Psoas muscle (tissue), 8 donors: ENCODE data around the gene SLC45A3. TPM values are rescaled to one million over a fixed set of nuclear protein-coding genes. Genes with fewer than 3 reads are reported as not detected.

Source experiments
- ATAC-seq, 4 donors: fragments of 200-7000 bp; cut with Tn5 transposase; one replicate each; pipeline ENCODE4 v1.9.1; 2020; ENCODE audit warnings: moderate library complexity in 3 of 4, mild to moderate bottlenecking in 2 of 4
- DNase-seq, 2 donors: peaks; one replicate each; pipeline ENCODE4 v3.0.0-alpha.2; 2020
- H3K27ac ChIP-seq: fragments of 200-600 bp; one replicate; pipeline ENCODE4 v1.8.0; 2022
- H3K27me3 ChIP-seq, 3 donors: fragments of 200-600 bp in 1 of 3; one replicate each; pipeline versions ENCODE4 v1.6.1 to v1.8.0; 2013 to 2022; ENCODE audit warnings: low read length in 2 of 3, mild to moderate bottlenecking in 2 of 3, moderate library complexity in 1 of 3; ENCODE audit not compliant: insufficient read depth in 3 of 3
- H3K36me3 ChIP-seq, 2 donors: fragments of 200-600 bp in 1 of 2; one replicate each; pipeline versions ENCODE4 v1.6.1 to v1.8.0; 2013 to 2022; ENCODE audit warnings: low read depth in 1 of 2, mild to moderate bottlenecking in 1 of 2, moderate library complexity in 1 of 2; ENCODE audit not compliant: insufficient read depth in 1 of 2
- H3K4me1 ChIP-seq: fragments of 200-600 bp; one replicate; pipeline ENCODE4 v1.8.0; 2022
- H3K4me3 ChIP-seq: fragments of 200-600 bp; one replicate; pipeline ENCODE4 v1.8.0; 2022; ENCODE audit warnings: mild to moderate bottlenecking
- H3K9me3 ChIP-seq: fragments of 200-600 bp; one replicate; pipeline ENCODE4 v1.8.0; 2022
- CTCF ChIP-seq: fragments of 200-600 bp; IDR thresholded peaks from one replicate; pipeline ENCODE4 v1.8.0; 2022; ENCODE audit warnings: antibody characterized with exemption
- WGBS, 3 donors: extraction: QIAGEN DNeasy Blood & Tissue Kit; methylation state at CpG; one replicate each; pipeline versions ENCODE4 v1.1.6 to v1.1.7; 2013; 5-methylcytosine and 5-hydroxymethylcytosine counted together
- intact Hi-C, 2 donors: fragments of 100-400 bp; cut with DNase I; formaldehyde crosslinking; loops; one replicate each; pipeline versions ENCODE4 v1.11.0 to v1.14.2; 2022
- polyA plus RNA-seq, 3 donors: library from polyadenylated mRNA; stranded (reverse); fragments of 200-250 nt; gene quantifications; one replicate each; pipeline ENCODE4 v1.2.3, GENCODE V29; 2013
- total RNA-seq, 4 donors: library from RNA; stranded (reverse); fragmentation: NEBNext Ultra II Directional in 2 of 4; extraction: Animal tissue kit (Norgen Biotek cat#: 25700) in 2 of 4; gene quantifications; one replicate each; pipeline versions ENCODE4 v1.2.1 to v1.2.4, GENCODE V29; 2021 to 2023
- donor health status: healthy with polysubstance abuse.
- donor health status: DM: no; HTN: no; CAD: no; lungs with moderate emphysema.
- donor health status: Bipolar disorder and iron deficiency.
- donor health status: healthy.
- donor health status: DM: yes; HTN: yes; CAD: no.
- donor health status: DM: no; HTN: no; CAD: no.
- donor health status: DM: no; HTN: no; CAD: no.
- donor health status: DM: yes; HTN: yes; CAD: no.

SLC45A3 gene
- total and polyA plus RNA-seq, 7 donors = 0.15 to 2.7 (median 0.46) TPM

- intact Hi-C loops = no loop called here
- TF ChIP-seq CTCF = no peak
- Histone ChIP-seq H3K9me3 (no peaks in the 10 kb centered on the region), H3K27me3 (no peaks in the 10 kb centered on the region), H3K4me1 (peaks cover 9% of the 10 kb centered on the region), H3K27ac (no peak overlapping the region), H3K36me3 (peaks cover 3 to 88% of the 10 kb centered on the region in 2 donors), H3K4me3 (no peak overlapping the region)
- 82 to 93% (median 84%) methylated on average over 6 of the region's 6 CpGs for WGBS, 3 donors
- DNase-seq = no peak
- no peak for ATAC-seq
Observed at GRCh38 chr1:205620269-205620668, 60.0 kb downstream of the SLC45A3 start.

- no peak overlapping the region for H3K27ac ChIP-seq
- WGBS, 3 donors = 91 to 93% (median 93%) methylated on average over 3 of the region's 3 CpGs
- H3K36me3 ChIP-seq = peaks cover 3 to 95% of the 10 kb centered on the region in 2 donors
- H3K27me3 ChIP-seq = no peaks in the 10 kb centered on the region
- no peaks in the 10 kb centered on the region for H3K9me3 ChIP-seq
- ATAC-seq = no peak
- DNase-seq = no peak
- intact Hi-C loops = no loop called here
- no peak for TF ChIP-seq CTCF
- H3K4me1 ChIP-seq = peaks cover 7% of the 10 kb centered on the region
- H3K4me3 ChIP-seq = no peak overlapping the region
Observed at GRCh38 chr1:205619376-205619775, 60.9 kb downstream of the SLC45A3 start.

- Histone ChIP-seq H3K27ac (no peak overlapping the region), H3K4me1 (no peaks in the 10 kb centered on the region), H3K9me3 (no peaks in the 10 kb centered on the region), H3K36me3 (peaks cover 3 to 93% of the 10 kb centered on the region in 2 donors), H3K4me3 (no peak overlapping the region), H3K27me3 (no peaks in the 10 kb centered on the region)
- ATAC-seq = no peak
- intact Hi-C loops = no loop called here
- no peak for DNase-seq
- WGBS, 3 donors = 67 to 83% (median 70%) methylated on average over 1 of the region's 1 CpG
- no peak for TF ChIP-seq CTCF
Observed at GRCh38 chr1:205616563-205617293, 63.6 kb downstream of the SLC45A3 start.

GRCh38 chr1:205615789-205616188, 64.5 kb downstream of the SLC45A3 start:
- no peak overlapping the region for H3K27ac ChIP-seq
- no peak for ATAC-seq
- peaks cover 3 to 96% of the 10 kb centered on the region in 2 donors for H3K36me3 ChIP-seq
- no peak overlapping the region for H3K4me3 ChIP-seq
- intact Hi-C loops = no loop called here
- H3K4me1 ChIP-seq = no peaks in the 10 kb centered on the region
- H3K9me3 ChIP-seq = no peaks in the 10 kb centered on the region
- 66 to 77% (median 76%) methylated on average over 1 of the region's 1 CpG for WGBS, 3 donors
- DNase-seq = no peak
- no peak for TF ChIP-seq CTCF
- no peaks in the 10 kb centered on the region for H3K27me3 ChIP-seq
